PC-9 (cell line): ENCODE measurements around the gene ANGPTL7.
"Not testable (repeated sequence)": the region's sequence is repeated elsewhere in the genome, so short reads cannot be mapped to it uniquely, and the experiment has no call there.

Source experiments
- CTCF ChIP-seq: fragments of 200-600 bp; sonication (generic); conservative IDR thresholded peaks from 2 replicates; pipeline ENCODE4 v1.6.1; 2017; ENCODE audit warnings: mixed run types, antibody characterized with exemption, mild to moderate bottlenecking, moderate library complexity
- EZH2 ChIP-seq: fragments of 200-600 bp; sonication (generic); IDR thresholded peaks from 2 replicates; pipeline ENCODE4 v1.8.0; 2017; ENCODE audit warnings: antibody characterized with exemption, low read depth

- TF ChIP-seq CTCF, EZH2: not testable (repeated sequence)
Measured at GRCh38 chr1:11179749-11180148, 9.4 kb upstream of the ANGPTL7 start.
